Measurements from ENCODE around the gene ATRNL1.
A peak's percentile ranks its signal among the peaks of the same experiment; 100 is the strongest.
"Not testable (repeated sequence)": the region's sequence is repeated elsewhere in the genome, so short reads cannot be mapped to it uniquely, and the experiment has no call there.

ATRNL1 gene

DNA sequence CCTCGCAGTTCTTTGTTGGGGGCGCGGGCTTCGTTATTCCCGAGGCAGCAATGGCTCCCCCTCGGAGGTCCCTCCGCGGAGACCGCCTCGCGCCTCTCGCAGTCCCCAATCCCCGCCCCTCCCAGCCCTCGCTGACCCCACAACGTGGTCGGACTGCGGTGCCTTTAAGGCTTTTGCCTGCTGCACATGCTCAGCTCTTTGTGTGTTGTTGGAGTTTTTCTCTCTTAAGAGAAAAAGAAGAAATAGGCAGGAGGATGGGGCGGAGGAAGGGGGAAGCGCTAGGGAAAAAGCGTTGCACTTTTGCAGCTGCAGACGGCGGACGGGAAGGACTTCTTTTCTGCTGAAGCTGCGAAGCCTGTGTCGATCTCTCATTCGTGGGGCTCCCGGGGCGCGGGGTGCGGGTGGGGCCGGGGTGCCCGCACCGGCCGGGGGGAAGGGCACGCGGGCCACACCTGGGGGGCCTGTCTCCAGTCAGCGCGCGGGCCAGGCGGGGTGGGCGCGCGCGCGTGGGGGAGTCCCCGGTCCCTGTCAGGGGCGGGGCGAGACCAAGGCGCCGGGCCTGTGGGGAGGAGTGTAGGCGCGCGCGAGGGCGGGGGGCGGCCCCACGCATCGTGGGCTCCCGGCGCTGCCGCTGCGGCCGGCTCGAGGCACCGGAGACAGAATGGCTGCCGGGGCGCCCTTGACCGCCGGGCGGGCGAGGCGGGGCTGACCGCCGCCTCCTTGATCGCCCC lies 445 bp upstream of the ATRNL1 start:
- DNase-seq (ENCODE audit: low read depth in 2 of 2): no peak

DNA sequence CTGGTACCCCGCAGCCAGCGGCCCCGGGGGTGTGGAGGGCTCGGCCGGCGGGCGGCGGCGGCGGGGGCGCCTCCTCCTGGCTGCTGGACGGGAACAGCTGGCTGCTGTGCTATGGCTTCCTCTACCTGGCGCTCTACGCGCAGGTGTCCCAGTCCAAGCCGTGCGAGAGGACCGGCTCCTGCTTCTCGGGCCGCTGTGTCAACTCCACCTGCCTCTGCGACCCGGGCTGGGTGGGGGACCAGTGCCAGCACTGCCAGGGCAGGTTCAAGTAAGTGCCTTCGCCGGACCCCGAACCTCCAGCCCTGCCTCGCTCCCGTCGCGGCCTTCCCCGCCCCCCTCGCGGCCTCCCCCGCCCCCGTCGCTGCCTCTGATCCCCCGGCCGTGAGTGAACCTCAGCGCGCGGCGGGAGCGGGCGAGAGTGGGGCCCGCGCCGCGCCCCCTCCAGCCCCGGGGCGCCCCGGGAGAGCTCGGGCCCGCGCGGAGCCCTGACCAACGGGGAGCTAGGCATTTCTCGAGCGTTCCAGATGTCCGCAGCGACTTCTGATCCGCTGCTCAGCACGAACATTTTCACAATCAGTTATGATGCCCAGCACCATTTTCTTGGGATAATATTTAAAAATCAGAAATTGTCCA lies 727 bp downstream of the ATRNL1 start:
- peak in 1 of 2 donors; percentile 1 for DNase-seq (ENCODE audit: low read depth in 2 of 2)

DNA sequence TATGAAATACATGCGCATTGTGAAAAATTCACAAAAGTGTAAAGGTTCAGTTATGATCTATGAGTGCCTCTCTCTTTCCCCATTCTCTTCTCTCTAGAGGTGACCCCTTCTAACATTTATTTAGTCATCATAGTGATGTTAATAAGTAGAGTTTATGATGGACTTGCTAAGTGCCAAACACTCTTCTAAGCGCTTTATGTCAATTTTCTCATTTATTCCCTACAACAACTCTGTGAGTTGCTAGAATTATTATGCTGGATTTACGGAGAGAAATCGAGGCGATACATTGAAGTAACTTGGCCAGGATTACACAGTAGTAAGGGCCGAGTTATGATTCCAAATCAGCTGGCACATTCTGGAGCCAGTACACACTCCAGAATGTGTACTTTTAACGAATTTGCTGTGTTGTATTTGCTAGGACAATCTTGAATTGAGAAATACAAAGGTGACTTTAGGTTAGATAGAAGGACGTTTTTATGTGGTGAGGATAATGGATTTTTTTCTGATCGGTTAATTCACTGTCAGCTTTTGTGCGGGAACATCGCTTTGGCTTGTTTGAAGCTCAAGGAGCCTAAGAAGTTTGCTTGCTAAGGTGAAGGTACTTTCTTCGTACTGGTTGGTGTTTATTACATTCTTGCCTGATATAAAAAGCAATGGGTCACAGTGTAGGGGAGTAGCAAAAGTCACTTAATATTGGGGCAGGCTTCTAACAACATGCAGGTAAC lies 1.4 kb downstream of the ATRNL1 start:
- no peak for DNase-seq (ENCODE audit: low read depth in 2 of 2)

DNA sequence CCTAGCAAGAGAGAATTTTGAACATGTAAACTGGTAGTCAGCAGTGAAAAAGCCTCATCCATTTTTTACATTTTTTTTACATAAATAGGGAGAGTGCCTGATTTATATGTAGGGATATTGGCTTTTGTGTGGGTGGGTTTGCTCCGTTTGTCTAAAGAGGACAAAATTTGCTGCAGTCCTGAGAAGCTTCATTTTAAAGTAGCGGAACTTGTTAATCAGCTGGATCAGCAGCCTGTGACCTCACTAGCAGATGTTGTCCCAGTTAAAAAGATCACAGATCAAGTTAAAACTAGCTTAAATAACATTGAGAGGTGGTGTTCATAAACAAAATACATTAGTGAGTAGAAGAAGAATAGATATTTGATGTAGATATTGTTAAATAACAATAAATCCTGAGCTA lies 2.6 kb downstream of the ATRNL1 start:
- no peak for DNase-seq (ENCODE audit: low read depth in 2 of 2)

DNA sequence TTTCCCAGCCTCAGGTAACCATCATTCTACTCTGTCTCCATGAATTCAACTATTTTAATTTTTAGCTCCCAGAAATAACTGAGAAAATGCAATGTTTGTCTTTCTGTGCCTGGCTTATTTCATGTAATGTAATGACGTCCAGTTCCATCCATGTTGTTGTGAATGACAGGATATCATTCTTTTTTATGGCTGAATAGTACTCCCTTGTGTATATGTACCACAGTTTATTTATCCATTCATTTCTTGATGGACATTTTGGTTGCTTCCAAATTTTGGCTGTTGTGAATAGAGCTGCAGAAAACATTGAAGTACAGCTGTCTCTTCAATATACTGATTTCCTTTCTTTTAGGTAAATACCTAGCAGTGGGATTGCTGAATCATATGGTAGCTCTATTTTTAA lies 10.5 kb downstream of the ATRNL1 start:
- DNase-seq (ENCODE audit: low read depth in 2 of 2): no peak

DNA sequence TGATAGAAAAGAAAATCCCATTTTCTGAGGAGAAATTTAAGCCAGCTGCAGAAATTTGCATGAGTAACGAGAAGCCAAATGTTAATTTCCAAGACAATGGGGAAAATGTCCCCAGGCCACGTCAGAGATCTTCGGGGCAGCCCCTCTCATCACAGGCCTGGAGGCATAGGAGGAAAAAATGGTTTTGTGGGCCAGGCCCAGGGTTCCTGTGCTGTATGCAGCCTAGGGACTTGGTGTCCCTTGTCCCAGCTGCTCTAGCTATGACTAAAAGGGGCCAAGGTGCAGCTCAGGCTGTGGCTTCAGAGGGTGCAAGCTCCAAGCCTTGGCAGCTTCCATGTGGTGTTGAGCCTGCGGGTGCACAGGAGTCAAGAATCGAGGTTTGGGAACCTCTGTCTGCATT lies 12.2 kb downstream of the ATRNL1 start:
- DNase-seq (ENCODE audit: low read depth in 2 of 2): not testable (repeated sequence)

DNA sequence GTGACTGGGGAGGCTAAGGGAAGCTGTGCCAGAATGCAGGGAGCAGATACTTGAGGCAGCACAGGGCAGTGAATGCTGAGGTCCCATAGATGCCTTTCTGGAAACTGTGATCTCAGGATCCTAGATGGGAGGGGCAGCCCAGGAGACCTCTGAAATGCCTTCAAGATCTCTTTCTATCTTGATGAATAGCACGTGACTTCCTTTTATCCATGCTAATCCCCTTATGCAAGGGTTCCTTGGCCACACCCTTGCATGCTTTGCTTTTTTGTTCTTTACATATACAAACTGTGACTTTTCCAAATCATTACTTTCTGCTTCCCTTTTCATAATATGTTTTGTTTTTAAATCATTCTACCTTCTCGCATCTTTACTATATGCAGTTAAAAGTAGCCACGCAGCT lies 14.7 kb downstream of the ATRNL1 start:
- no peak for DNase-seq (ENCODE audit: low read depth in 2 of 2)

DNA sequence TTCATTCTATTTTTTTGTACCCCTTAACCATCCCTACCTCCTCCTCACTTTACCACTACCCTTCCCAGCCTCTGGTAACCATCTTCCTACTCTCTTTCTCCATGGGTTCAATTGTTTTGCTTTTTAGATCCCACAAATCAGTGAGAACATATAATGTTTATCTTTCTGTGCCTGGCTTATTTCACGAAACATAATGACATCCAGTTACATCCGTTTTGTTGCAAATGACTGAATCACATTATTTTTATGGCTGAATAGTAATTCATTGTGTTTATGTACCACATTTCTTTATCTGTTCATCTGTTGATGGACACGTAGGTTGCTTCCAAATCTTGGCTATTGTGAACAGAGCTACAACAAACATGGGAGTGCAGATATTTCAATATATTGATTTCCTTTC lies 24.1 kb downstream of the ATRNL1 start:
- DNase-seq (ENCODE audit: low read depth in 2 of 2): no peak

DNA sequence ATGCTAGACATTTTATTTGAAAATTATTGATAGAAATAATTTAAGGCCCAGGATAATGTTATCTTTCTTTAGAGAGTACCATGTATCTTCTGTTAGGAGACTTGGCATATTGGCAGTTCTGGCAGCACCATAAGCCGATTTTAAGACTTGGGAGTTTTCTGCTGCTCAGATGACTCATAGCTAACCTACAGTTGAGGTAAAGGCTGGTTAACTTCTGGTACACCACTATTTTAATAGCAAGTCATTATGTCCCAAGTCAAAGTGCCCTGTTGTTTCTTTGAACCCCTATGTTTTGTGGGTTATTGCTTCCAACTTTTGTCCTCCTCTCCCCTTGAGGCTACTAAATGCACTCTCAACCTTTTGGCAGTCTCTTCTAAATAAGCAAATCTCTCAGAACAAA lies 25.2 kb downstream of the ATRNL1 start:
- no peak for DNase-seq (ENCODE audit: low read depth in 2 of 2)

DNA sequence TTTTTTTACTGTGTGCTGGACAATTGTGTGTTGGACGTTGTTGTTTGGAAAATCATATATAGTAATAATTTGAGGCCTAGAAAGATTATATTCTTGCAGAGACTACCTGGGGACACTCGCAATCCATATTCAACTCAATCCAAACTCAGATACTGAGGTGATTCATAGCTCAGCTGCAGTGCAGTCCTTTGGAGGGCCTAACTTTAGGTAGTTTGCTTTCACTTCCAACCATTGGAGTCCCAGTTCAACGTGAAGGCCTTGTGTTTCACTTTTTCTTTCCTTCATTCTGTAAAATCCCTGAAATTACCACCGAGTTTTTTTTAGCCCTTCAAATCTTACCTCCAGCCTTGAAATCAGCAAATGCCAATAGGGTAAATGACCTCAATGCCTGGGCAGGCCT lies 32.3 kb downstream of the ATRNL1 start:
- no peak for DNase-seq (ENCODE audit: low read depth in 2 of 2)

DNA sequence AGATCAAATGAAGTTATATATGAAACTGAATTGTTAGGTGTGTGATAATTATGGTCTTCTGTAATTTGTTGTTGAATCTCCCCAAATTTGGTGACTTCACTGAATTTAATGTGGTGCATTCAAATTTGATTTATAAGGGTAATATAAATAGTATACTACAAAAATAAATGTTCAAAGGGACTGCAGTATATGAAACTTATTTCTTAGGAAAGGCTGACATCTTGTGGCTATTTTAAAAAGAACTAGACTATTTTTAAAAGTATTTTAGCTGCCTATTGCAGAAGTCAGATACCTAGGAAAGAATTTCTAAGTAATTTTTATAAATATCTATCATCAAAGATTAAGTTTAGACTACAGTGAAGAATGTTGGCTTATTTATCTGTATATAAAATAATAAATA lies 36.6 kb downstream of the ATRNL1 start:
- no peak for DNase-seq (ENCODE audit: low read depth in 2 of 2)

DNA sequence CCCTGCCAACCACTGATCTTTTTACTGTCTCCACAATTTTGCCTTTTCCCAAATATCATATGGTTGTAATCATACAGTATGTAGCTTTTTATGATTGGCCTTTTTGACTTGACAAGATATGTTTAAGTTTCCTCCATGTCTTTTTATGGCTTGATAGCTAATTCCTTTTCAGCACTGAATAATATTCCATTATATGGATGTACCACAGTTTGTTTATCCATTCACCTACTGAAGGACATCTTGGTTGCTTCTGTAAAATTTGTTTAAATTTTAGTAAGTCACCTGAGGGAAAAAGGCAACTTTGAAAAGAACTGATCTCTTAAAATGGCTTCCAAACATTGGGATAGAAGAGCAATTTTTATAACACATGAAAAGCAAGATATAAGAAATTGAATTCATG lies 43.5 kb downstream of the ATRNL1 start:
- DNase-seq (ENCODE audit: low read depth in 2 of 2): no peak

DNA sequence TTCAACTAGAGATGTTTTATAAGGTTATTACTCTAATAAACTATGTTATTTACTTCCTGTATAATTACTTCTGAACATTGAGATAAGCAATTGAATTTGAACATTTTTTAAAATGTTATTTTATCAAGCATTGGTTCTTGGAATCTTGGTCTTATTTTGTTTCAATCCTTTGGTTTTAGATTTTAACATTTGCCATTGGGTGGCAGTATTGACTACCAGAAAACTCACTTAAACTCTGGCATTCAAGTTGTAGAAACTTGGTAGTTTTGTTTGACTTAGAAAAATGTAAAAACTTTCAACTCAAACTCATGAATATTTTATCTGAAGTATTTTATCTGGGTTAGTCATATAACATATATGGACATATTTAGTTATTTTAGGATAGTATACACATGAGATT lies 48.1 kb downstream of the ATRNL1 start:
- no peak for DNase-seq (ENCODE audit: low read depth in 2 of 2)

DNA sequence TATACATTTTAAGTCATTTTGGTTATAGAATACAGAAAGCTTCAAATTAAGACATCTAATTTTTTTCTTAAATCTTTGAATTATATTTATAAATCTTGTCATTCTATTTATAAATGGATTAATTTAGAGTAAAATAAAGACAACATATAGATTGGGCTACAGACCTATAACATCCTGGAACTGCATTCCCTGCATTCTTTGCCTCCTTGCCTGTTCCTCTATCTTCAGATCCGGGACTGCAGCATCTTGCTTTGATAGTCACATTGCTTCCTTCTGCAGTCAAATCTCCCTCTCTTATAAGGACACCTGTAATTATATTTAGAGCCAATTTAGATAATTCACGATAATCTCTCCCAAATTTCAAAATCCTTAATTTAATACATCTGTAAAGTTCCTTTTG lies 64.2 kb downstream of the ATRNL1 start:
- no peak for DNase-seq (ENCODE audit: low read depth in 2 of 2)

DNA sequence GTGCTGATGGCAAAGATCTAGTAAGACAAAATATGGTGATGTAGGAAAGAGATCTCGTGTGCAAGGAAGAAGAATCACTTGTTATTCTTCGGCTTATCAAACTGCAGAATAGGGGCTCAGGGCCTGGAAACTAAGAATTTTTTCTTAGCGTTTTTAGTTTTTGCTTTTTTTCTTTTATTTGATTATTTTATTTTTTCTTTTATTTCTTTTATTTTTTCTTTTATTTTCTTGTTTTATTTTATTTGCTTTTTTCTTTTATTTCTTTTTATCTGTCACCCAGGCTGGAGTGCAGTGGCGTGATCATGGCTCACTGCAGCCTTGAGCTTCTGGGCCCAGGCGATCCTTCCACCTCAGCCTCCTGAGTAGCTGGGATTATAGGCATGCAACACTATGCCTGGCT lies 70.0 kb downstream of the ATRNL1 start:
- DNase-seq (ENCODE audit: low read depth in 2 of 2): no peak

DNA sequence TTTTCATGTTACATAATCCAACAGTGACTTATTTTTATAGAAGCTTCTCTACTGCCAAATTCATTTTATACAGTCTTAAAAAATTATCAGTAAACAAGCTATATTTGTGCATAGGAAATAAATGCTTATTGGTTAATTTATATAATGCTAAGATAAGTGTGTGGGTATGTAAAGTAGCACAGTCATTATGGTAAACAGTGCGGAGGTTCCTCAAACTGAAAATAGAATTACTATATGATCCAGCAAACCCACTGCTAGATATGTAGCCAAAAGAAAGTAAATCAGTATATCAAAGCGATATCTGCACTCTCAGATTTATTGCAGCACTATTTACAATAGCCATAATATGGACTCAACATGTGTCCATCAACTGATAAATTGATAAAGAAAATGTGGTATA lies 71.1 kb downstream of the ATRNL1 start:
- DNase-seq (ENCODE audit: low read depth in 2 of 2): no peak

DNA sequence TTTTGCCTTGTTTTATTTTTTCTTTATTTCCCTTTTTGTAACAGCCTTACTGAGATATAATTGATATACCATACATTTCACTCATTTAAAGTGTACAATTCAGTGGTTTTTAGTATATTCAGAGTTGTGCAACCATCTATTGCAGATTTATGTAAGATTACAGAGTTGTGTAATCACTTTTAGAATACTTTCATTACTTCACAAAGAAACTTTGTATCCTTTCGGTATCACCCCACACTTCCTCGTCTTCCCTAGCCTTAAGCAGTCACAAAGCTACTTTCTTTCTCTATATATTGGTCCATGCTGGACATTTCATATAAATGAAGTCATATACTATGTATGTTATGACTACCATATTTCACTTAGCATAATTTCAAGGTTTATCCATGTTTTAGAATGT lies 74.6 kb downstream of the ATRNL1 start:
- no peak for DNase-seq (ENCODE audit: low read depth in 2 of 2)

DNA sequence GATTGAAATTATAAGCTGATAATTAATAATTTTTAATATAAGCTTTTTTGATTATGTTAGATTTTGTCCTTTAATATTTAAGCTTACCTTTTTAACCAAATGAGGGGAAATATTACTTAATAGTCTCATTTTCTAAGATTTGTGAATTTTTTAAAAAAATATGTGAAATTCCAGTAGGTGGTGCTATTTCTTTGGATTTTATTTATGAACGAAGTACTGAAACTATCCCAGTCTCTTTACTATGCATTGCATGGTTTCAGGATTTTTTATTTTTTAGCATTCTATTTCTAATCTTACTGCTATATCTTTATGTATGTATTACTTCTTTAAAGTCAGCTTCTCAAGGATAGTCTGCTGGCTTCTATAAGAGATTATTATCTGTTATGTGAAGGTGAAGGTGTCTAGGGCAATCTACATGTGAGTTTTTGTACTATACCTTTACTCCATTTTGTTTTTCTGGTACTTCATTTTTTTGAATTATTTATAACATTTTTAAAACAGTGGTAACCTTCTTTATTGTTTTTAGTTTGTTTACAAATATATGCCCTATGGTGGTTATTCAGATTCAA lies 78.3 kb downstream of the ATRNL1 start:
- DNase-seq (ENCODE audit: low read depth in 2 of 2): no peak

DNA sequence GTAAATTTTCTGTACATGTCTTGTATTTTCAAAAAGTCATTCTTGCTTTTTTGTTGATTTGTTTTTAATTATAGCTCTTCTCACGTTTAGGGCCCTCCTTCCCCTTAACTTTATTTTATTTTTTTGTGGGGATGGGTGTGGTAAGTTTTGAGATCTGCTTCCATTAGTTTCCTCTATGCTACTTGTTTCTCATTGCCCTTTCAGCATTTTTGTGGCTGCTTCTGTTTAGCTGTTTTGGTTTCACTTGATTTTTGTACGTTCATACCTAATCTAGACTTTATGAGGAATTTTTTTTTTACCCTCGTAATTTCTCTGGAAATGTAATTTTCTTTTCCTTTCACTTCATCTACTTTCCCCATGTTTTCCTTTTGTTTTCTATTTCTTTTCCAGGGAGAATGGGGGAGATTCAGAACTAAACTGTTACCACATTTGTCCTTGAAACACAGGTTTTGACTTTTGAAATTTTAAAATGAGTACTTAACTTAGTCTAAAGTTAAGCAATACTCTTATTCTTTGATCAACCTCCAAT lies 80.8 kb downstream of the ATRNL1 start:
- no peak for DNase-seq (ENCODE audit: low read depth in 2 of 2)

DNA sequence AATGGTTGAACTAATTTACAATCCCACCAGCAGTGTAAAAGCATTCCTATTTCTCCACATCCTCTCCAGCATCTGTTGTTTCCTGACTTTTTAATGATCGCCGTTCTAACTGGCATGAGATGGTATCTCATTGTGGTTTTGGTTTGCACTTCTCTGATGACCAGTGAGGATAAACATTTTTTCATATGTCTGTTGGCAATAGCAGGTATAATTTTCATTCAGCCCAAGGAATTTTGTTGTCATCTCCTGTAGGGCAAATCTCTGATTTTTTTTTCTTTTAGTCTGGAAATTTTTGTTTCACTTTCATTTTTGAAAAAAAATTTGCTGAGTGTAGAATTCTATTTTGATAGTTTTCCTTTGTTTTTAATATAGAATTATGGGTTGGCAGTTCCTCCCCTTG lies 114.1 kb downstream of the ATRNL1 start:
- not testable (repeated sequence) for DNase-seq (ENCODE audit: low read depth in 2 of 2)

DNA sequence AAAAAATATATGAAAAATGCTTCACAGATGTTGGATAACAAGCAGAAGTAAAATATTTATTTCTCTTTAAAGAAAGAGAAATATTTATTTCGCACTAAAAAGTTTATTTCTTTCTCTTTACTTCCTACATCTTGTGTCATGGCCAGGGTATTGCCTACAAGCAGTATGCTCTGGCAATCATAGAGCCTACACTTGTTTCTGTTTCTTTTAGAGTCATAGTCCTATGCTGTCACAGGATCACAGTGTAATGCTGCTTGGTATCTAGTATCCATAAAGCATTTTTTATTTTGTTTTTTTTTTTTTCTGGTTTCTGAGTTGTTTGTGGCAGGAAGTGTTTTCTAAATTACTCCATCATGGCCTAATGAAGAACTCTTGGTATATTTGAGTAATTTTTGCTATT lies 116.0 kb downstream of the ATRNL1 start:
- DNase-seq (ENCODE audit: low read depth in 2 of 2): no peak

DNA sequence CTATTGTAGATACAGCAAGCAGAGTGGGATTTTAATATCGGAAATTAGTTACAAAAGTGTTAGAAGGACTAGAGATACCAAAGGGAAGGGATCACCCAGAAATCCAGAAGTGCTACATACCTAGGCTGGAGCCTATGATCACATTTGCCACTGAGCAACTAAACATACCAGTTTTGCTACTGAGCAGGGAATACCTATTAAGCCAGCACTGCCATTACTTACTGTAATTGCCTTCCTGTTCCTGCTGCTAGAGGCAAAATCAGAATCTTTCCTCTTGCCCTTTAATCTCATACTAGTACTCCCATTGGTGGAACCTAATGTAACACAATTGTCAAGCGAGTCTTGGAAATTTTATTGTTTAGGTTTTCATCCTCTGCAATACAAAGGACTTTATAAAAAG lies 121.7 kb downstream of the ATRNL1 start:
- no peak for DNase-seq (ENCODE audit: low read depth in 2 of 2)

DNA sequence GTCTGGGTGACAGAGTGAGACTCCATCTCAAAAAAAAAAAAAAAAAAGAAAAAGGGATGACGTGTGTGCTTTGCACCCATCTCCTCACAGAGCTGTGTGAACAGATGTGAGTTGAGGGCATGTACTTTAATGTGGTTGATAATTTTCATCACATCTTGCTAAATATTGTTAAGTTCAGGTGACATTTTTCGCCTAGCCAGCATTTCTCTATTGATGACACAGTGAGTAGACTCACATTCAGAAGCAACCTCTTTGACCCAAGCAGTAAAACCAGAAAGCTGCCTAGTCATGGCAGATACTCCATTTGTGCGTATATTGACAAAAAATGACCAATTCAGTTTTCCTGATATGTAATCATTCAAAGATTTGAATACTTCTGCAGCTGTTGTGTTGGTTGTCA lies 126.0 kb downstream of the ATRNL1 start:
- no peak for DNase-seq (ENCODE audit: low read depth in 2 of 2)

All from stimulated activated CD4-positive, alpha-beta T cell treated with anti-CD3 and anti-CD28 coated beads, Interleukin-4, amount 100 ng/mL, for 48 hours (primary cell).